Prostate gland (tissue), 2 donors: ENCODE measurements around the gene OSBPL9. TPM values are rescaled to one million over a fixed set of nuclear protein-coding genes. Genes with fewer than 3 reads are reported as not detected.

Experiments
- DNase-seq: peaks from one replicate; pipeline ENCODE4 v3.0.0-alpha.2; 2019; ENCODE audit warnings: low spot score
- H3K27ac ChIP-seq, 2 donors: fragments of 200-600 bp; sonication (generic); 2 replicates each; pipeline ENCODE4 v1.5.1; 2017 to 2019
- H3K27me3 ChIP-seq: fragments of 200-600 bp; sonication (generic); replicated peaks from 2 replicates; pipeline ENCODE4 v1.5.1; 2019; ENCODE audit not compliant: insufficient read depth
- H3K36me3 ChIP-seq, 2 donors: fragments of 200-600 bp; sonication (generic); 1 replicate in 1 of 2; 2 replicates in 1 of 2; pipeline versions ENCODE4 v1.5.1 to v1.8.1; 2017 to 2019
- H3K4me1 ChIP-seq: fragments of 200-600 bp; sonication (generic); replicated peaks from 2 replicates; pipeline ENCODE4 v1.5.1; 2019
- H3K4me3 ChIP-seq, 2 donors: fragments of 200-600 bp; sonication (generic); 2 replicates each; pipeline ENCODE4 v1.5.1; 2017 to 2019
- H3K9me3 ChIP-seq: fragments of 200-600 bp; sonication (generic); 2 replicates; pipeline ENCODE4 v1.5.1; 2017
- POLR2A ChIP-seq: fragments of 450-650 bp; IDR thresholded peaks from one replicate; pipeline ENCODE4 v1.6.1; 2016; ENCODE audit warnings: antibody characterized with exemption, mild to moderate bottlenecking
- POLR2AphosphoS5 ChIP-seq: sonication (generic); formaldehyde crosslinking; IDR thresholded peaks from one replicate; pipeline ENCODE4 v1.6.1; 2017; ENCODE audit warnings: antibody characterized with exemption
- WGBS: methylation state at CpG from one replicate; pipeline ENCODE4 v1.1.5; 2018; 5-methylcytosine and 5-hydroxymethylcytosine counted together
- intact Hi-C: fragments of 100-400 bp; cut with DNase I; formaldehyde crosslinking; loops from one replicate; pipeline ENCODE4 v1.14.2; 2022
- total RNA-seq, 2 donors: library from RNA; depleted of rRNA; stranded (reverse); fragments of >200 nt; gene quantifications; one replicate each; pipeline ENCODE4 v1.1.0, GENCODE V29; 2016
- TF ChIP-seq, protein P1 (sequence below), 4 experiments: fragments of 200-600 bp in 2 of 4; fragments of 450-650 bp in 2 of 4; sonication (generic) in 2 of 4; IDR thresholded peaks; 1 replicate in 3 of 4; 2 replicates in 1 of 4; pipeline ENCODE4 v1.5.1; 2016 to 2019; ENCODE audit warnings: antibody characterized with exemption in 4 of 4, mild to moderate bottlenecking in 2 of 4, moderate library complexity in 2 of 4

OSBPL9 gene
- total RNA-seq, 2 donors from 2014 or later, result 93.6 to 104 TPM

DNA sequence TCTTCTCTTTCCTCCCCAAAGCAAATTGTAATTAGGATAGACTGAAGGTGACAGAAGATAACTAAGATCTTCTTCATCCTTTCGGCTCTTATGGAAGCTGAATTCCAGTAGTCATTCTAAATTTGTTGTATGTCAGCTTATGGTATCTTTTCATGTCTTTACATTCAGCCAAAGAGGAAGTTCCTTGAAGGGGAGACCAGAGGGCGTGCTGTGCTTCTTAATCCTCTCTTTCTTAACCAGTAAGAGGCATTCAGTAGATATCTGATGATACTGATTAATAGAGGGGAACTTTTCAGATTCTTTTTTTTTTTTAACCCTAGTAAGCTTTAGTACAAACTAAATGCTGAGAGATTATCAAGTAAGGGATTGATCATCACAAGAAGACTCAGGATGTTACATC lies 102.3 kb downstream of the OSBPL9 start:
- TF ChIP-seq POLR2A (no peak), POLR2AphosphoS5 (no peak)
- TF ChIP-seq, protein P1, sequence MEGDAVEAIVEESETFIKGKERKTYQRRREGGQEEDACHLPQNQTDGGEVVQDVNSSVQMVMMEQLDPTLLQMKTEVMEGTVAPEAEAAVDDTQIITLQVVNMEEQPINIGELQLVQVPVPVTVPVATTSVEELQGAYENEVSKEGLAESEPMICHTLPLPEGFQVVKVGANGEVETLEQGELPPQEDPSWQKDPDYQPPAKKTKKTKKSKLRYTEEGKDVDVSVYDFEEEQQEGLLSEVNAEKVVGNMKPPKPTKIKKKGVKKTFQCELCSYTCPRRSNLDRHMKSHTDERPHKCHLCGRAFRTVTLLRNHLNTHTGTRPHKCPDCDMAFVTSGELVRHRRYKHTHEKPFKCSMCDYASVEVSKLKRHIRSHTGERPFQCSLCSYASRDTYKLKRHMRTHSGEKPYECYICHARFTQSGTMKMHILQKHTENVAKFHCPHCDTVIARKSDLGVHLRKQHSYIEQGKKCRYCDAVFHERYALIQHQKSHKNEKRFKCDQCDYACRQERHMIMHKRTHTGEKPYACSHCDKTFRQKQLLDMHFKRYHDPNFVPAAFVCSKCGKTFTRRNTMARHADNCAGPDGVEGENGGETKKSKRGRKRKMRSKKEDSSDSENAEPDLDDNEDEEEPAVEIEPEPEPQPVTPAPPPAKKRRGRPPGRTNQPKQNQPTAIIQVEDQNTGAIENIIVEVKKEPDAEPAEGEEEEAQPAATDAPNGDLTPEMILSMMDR (IDR thresholded peaks at IDR 0.05), result no peak
- H3K9me3 ChIP-seq, result no peaks in the 10 kb centered on the region
- no peak for DNase-seq
- no peaks in the 10 kb centered on the region for H3K4me1 ChIP-seq
- intact Hi-C loops, result no loop called here
- H3K4me3 ChIP-seq, result no peak overlapping the region
- no peaks in the 10 kb centered on the region for H3K27me3 ChIP-seq
- WGBS, result 94% methylated on average over 2 of the region's 2 CpGs
- H3K27ac ChIP-seq, result no peak overlapping the region
- H3K36me3 ChIP-seq, result no peaks in the 10 kb centered on the region

DNA sequence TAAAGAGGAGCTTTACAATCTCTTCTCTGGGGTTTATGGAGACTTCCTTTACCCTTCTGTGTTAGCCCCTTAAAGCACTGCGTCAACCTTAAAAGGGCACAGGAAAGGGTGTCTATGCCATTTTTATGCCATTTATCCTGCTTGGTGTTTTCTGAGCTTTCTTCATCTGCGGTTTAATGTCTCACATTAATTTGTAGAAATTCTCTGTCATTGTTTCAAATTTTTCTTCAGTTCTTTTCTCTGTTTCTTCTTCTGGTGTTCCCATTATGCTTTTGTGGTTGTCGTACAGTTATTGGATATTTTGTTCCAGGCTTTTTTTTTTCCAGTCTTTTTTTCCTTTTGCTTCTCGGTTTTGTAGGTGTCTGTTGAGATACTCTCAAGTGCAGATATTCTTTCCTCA lies 107.9 kb downstream of the OSBPL9 start:
- H3K4me1 ChIP-seq, result no peaks in the 10 kb centered on the region
- WGBS, result 94% methylated on average over 4 of the region's 4 CpGs
- DNase-seq, result no peak
- no peaks in the 10 kb centered on the region for H3K27me3 ChIP-seq
- H3K36me3 ChIP-seq, result no peaks in the 10 kb centered on the region
- intact Hi-C loops, result no loop called here
- no peak for TF ChIP-seq POLR2AphosphoS5
- TF ChIP-seq POLR2A, result no peak
- TF ChIP-seq, protein P1 (IDR thresholded peaks at IDR 0.05), result no peak
- H3K9me3 ChIP-seq, result no peaks in the 10 kb centered on the region
- H3K4me3 ChIP-seq, result no peak overlapping the region
- H3K27ac ChIP-seq, result no peak overlapping the region

DNA sequence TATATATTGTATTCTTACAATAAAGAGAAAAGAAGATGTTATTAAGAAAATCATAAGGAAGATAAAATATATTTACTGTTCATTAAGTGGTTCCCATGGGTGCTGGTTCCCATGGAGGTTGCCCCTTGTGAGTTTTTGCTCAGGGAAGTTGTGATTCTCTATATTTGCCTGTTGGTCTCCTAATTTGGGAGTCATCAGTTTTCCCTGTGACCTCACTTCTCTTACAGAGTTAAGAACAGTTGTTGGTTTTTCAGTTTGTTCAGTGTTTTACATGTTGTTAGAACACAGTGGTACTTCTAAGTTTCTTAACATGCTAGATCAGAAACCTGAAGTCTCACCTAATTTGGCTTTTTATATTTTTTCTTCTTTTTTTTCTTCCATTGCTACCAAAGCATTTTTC lies 109.2 kb downstream of the OSBPL9 start:
- Histone ChIP-seq H3K4me1 (no peaks in the 10 kb centered on the region), H3K27me3 (no peaks in the 10 kb centered on the region), H3K27ac (no peak overlapping the region), H3K4me3 (no peak overlapping the region), H3K9me3 (no peaks in the 10 kb centered on the region), H3K36me3 (no peaks in the 10 kb centered on the region)
- intact Hi-C loops, result no loop called here
- no peak for DNase-seq
- TF ChIP-seq POLR2A (no peak), POLR2AphosphoS5 (no peak)
- TF ChIP-seq, protein P1 (IDR thresholded peaks at IDR 0.05), result no peak

DNA sequence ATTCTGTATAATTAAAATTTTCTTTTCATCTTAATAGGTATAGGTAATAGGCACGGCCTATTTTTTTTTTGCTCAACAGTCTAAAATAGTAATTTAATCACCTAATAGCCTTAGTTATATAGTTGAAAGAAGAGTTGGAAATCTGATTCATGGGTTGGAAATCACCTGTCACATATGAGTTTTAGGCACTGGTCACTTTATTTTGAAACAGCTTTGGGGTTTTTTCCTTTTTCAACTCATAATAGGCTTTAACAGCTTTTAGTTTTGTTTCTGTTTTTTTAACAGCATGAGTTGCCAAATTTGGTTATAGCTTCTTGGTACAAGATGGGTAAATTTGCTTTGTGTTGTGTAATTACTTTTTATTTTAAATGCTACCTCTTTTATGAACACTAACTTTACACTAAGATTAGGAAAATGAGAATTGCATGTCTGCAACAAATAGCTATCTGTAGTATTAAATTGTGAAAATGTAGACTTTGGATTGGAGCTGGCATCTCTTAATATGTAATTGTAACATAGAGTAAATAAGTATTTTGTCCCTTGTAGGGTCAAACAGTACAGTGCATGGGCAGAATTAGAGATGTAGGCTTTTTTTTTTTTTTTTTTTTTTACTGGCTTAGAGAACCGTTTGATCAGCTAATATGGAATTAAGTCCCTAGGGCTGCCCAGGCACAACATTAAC lies 109.8 kb downstream of the OSBPL9 start:
- WGBS, result 66% methylated on average over 2 of the region's 2 CpGs
- Histone ChIP-seq H3K4me3 (no peak overlapping the region), H3K36me3 (no peaks in the 10 kb centered on the region), H3K4me1 (no peaks in the 10 kb centered on the region), H3K9me3 (no peaks in the 10 kb centered on the region), H3K27ac (no peak overlapping the region), H3K27me3 (no peaks in the 10 kb centered on the region)
- no peak for DNase-seq
- intact Hi-C loops, result no loop called here
- TF ChIP-seq POLR2AphosphoS5, result no peak
- TF ChIP-seq, protein P1 (IDR thresholded peaks at IDR 0.05), result no peak
- no peak for TF ChIP-seq POLR2A

DNA sequence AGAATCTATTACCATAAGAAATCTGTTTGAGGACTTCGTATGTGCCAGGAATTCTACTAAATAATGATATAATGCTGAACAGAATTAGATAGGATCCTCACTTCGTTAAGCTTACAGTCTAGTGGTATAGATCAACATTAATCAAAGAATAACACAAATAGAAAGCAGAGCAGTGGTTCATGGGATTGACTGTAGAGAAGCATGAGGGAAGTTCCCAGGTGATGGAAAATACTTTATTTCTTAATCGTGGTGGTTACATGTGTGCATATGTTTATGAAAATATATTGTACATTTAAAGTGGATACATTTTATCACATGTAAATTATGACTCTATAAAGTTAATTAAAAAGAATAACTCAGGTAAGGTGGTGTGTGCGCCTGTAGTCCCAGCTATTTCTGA lies 110.5 kb downstream of the OSBPL9 start:
- H3K4me3 ChIP-seq, result no peak overlapping the region
- TF ChIP-seq, protein P1 (IDR thresholded peaks at IDR 0.05), result no peak
- TF ChIP-seq POLR2A (no peak), POLR2AphosphoS5 (no peak)
- H3K4me1 ChIP-seq, result no peaks in the 10 kb centered on the region
- 94% methylated on average over 4 of the region's 4 CpGs for WGBS
- H3K36me3 ChIP-seq, result no peaks in the 10 kb centered on the region
- no peak for DNase-seq
- H3K27me3 ChIP-seq, result no peaks in the 10 kb centered on the region
- no peaks in the 10 kb centered on the region for H3K9me3 ChIP-seq
- no peak overlapping the region for H3K27ac ChIP-seq
- intact Hi-C loops, result no loop called here
